ENCODE results near the gene CLTA.
"Not testable (repeated sequence)": the region's sequence is repeated elsewhere in the genome, so short reads cannot be mapped to it uniquely, and the experiment has no call there.

The CLTA gene

GRCh38 chr9:36191686-36192085 is 965 bp downstream of the CLTA start:
- peak; percentile 19 for DNase-seq

DNA sequence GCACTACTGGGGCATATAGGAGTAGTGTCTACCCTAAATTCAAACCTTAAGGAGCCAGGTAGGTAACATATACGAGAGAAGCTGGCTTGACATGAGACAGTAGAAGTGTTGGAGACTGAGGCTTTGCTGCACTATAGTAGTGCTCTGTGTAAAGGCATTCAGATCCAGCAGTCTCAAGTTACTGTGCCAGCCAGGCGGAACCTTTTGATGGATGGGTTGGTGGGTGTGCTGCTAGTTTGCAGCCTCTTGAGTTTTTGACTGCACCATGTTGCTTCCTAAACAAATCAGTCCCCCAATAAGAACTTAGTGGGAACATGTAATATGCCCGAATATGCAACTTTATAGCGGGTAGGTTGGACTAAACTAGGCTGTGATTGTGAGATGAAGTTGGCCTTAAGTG is 1.5 kb downstream of the CLTA start:
- no peak for DNase-seq

GRCh38 chr9:36193023-36193422 is 2.3 kb downstream of the CLTA start:
- peak; percentile 35 for DNase-seq

DNA sequence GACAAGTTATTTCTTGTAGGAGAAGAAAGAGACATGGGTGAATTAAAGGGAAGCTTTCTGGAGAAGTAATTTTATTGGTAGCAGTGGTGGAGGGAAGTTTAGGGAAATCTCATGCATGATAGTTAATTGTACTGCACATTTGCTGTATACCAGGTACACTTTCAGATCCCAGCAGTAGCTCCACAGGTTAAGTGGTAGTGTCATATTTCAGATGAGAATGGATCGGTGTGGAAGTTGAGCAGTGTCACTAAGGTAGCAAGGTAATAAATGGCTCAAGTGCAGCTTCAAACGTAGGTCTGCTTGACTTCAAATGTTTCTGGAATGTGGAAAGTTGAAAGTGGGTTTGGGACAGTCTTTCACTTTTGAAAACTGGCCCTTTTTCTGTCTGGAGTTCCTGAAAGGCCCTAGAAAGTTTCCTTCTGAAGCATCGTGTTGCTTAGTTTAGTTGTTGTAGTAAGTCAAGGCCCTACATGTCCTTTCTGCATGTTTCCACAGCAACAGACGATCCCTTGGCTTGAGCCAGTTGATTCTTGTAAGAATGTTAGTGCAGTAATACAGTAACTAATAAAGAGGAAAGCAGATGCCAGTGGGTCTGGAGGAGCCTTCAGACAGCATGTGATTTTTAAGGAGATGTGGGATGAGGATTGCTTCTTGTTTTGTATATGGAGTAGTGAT is 3.7 kb downstream of the CLTA start:
- no peak for DNase-seq

DNA sequence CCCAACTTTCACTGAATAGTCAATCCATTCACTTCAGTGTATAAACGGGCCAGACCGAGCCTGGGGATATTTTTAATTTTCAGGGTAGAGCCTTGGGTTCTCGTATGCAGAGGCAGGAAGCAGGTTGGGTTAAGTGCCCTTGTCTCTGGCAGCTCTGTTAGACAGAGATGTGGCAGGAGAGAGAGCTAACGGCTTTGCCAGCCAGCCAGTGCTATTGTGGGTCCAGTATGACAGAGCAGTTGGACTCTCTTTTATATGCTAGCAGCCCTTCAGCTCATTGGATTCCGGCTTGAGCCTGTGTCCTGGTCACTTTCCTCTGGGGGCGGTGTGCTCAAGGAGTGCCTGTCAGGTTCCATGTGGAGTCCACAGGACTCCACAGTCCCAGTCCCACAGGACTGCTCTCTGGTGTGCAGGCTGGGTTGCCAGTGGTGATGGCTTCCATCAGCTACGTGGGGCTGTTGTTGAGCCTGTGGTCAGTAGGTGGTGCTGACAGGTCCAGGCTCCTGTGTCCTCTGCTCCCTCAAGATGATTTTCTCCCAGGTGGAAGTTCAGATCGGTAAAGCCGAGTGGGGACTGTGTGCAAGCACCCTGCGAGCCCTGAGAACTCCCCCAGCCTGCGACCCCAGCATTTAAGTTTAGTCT is 14.3 kb downstream of the CLTA start:
- DNase-seq, result no peak

GRCh38 chr9:36207016-36207415 is 16.3 kb downstream of the CLTA start:
- DNase-seq, result no peak

- no peak for DNase-seq
Observed at GRCh38 chr9:36207546-36208012, 16.9 kb downstream of the CLTA start.

- DNase-seq, result no peak
Observed at GRCh38 chr9:36208521-36209253, 18.0 kb downstream of the CLTA start.

- no peak for DNase-seq
Observed at GRCh38 chr9:36210722-36211121, 20.0 kb downstream of the CLTA start.

- no peak for DNase-seq
Observed at GRCh38 chr9:36211510-36211909, 20.8 kb downstream of the CLTA start.

DNA sequence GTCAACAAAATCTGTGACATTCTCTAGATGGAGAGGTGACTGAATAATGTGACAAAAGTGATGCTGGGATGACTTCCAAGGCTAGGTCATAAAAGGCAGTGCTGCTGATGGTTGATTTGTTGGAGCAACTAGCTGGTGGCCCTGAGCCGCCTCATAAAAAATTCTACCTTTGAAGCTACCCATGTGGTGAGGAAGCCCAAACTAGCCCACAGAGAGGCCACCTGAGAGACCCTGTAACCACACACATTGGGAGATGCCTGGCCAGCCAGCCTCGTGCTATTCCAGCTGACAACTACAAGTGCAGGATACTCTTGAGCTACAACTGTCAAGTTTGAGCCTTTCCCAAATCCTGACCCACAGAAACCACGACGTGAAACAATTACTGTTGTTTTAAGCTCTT is 22.7 kb downstream of the CLTA start:
- no peak for DNase-seq

DNA sequence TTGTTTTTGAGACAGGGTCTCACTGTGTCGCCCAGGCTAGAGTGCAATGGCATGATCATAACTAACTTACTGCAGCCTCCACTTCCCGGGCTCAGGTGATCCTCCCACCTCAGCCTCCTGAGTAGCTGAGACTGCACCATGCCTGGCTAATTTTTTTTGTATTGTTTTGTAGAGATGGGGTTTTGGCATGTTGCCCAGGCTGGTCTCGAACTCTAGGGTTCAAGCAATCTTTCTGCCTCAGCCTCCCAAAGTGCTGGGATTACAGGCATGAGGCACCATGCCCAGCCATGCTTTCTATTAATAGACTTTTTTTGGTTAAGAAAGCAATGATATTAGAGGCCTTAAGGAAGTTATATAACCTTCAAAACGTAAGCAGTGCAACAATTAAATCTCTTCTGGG is 23.3 kb downstream of the CLTA start:
- no peak for DNase-seq

- DNase-seq, result no peak
Observed at GRCh38 chr9:36214571-36214970, 23.9 kb downstream of the CLTA start.

DNA sequence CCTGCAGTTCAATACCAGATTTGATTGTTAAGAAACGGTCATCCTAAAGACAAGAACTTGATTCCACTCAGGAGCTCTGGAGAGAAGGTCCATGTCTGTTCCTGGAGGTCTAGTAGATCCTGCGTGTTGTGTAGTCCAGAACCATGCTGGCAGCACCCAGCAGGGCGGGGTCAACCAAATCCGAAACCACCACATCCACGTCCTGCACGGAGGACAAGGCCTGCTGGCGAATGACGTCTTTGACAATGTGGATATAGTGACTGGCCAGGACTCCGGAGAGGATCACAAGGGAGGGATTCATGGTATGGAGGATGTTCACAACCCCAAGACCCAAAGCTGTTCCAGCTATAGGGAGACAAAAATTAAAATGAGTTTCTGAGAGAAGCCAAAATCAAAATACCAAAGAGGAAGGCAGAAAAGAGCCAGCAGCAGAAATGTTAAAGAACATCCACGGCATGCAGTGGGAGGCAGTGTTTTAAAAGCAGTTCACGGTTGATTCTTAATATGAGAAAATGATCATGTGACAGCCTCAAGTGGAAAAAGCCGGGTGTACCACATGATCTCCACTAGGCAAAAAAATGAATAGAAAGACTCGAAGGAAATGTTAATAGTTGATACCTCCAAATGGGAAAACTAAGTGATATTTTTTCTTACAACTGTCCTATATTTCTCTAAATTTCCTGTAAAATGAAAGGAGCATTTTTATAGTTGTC is 26.7 kb downstream of the CLTA start:
- DNase-seq, result no peak

DNA sequence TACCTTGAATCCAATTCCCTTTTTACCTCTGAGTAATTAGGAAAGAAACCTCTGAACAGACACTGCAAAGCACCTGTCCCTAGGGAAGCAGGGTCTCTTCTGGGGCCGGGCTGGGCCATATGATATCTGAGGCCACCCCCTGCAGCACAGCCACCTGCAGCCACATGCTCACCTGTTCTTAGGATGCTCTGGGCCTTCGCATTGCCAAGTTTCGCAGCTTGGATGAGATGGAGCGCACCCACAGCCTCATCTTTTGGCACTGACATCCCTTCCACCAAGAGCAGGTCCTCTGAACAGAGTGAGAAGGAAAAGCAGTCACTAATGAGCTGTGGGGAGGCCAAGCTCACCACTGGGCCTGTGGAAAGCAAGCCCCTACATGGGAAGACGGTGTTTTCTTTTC is 27.3 kb downstream of the CLTA start:
- no peak for DNase-seq

GRCh38 chr9:36218411-36218901 is 27.7 kb downstream of the CLTA start:
- DNase-seq, result no peak

DNA sequence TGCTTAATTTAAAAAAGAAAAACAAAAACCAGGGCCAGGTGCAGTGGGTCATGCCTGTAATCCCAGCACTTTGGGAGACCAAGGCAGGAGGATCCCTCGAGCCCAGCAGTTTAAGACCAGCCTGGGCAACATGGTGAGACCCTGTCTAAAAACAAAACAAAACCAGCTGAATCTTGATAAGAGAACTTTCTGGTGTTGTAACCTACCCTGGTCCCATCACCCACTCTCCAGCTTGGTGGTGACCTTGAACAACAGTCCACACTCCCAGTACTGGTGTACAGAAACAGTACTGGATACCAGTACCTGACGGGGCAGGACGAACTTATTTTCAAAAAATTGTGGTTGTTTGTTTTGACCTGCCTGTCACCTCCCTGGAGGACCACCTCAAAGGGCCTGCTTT is 30.9 kb downstream of the CLTA start:
- no peak for DNase-seq

DNA sequence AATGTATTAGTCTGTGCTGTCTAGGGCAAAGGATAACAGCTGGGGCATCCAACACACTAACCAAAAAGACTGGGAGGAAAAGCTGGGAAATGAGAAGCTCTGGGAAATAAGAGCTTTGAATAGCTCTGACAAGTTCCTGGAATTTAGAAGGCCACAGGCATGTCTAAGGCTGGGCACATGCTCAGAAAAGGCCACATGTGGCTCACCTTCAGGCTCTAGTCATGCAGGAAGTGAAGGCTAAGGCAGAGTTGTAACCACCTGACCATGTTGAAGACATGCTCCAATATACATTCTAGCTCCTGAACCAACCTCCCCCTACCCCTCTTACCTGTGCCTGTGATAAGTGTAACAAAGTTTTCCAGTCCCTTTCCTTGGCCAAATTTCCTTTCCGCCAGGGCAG is 31.7 kb downstream of the CLTA start:
- DNase-seq, result no peak

DNA sequence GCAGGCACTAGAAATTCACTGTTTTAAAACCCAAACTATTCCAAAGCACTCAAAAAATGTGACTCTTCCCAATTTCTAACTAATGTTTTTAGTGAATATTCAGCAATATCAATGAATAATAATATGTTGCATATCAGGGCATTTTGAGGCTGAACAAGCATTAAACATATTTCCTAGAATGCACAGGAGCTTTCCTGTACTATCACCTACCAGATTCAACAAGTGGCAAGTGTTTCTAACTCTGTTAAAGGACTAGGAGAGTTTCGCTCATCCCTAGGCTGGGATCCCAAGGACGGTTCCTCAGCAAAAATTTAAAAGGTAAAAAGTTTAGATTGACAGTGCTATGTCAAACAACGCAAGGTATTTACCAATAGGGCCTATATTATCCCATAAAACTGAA is 46.5 kb downstream of the CLTA start:
- no peak for DNase-seq

DNA sequence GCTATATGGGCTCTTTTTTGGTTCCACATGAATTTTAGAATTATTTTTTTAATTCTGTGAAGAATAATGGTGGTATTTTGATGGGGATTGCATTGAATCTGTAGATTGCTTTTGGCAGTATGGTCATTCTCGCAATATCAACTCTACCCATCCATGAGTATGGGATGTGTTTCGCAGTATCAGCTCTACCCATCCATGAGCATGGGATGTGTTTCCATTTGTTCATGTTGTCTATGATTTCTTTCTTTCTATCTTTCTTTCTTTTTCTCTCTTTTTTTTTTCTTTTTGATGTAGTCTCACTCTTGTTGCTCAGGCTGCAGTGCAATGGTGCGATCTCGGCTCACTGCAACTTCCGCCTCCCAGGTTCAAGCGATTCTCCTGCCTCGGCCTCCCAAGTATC is 48.5 kb downstream of the CLTA start:
- not testable (repeated sequence) for DNase-seq

- not testable (repeated sequence) for DNase-seq
Observed at GRCh38 chr9:36239675-36240074, 49.0 kb downstream of the CLTA start.

GRCh38 chr9:36245906-36246305 is 55.2 kb downstream of the CLTA start:
- DNase-seq, result no peak

GRCh38 chr9:36247356-36247755 is 56.6 kb downstream of the CLTA start:
- no peak for DNase-seq

Measured in inflammatory macrophage treated with lipopolysaccharide for 4 hours (primary cell).